ENCODE measurements around the gene CORO2B. TPM values are rescaled to one million over a fixed set of nuclear protein-coding genes. Genes with fewer than 3 reads are reported as not detected.
A peak's percentile ranks its signal among the peaks of the same experiment; 100 is the strongest.
"Not testable (repeated sequence)": the region's sequence is repeated elsewhere in the genome, so short reads cannot be mapped to it uniquely, and the experiment has no call there.

CORO2B gene
- total RNA-seq, 1 experiment from 2014 or later: 2.5 TPM

GRCh38 chr15:68726246-68726645, 147.5 kb downstream of the CORO2B start:
- DNase-seq (ENCODE audit: low read depth): no peak

- peak; percentile 19 for DNase-seq (ENCODE audit: low read depth)
Measured at GRCh38 chr15:68729789-68730411, 151.1 kb downstream of the CORO2B start.

GRCh38 chr15:68730471-68730919, 151.7 kb downstream of the CORO2B start:
- DNase-seq (ENCODE audit: low read depth): peak; percentile 30

- no peak for DNase-seq (ENCODE audit: low read depth)
Measured at GRCh38 chr15:68730976-68731897, 152.4 kb downstream of the CORO2B start.

GRCh38 chr15:68732451-68732850, 153.7 kb downstream of the CORO2B start:
- DNase-seq (ENCODE audit: low read depth): no peak

- DNase-seq (ENCODE audit: low read depth): no peak
Measured at GRCh38 chr15:68733666-68734065, 154.9 kb downstream of the CORO2B start.

GRCh38 chr15:68734352-68734751, 155.6 kb downstream of the CORO2B start:
- DNase-seq (ENCODE audit: low read depth): no peak

- DNase-seq (ENCODE audit: low read depth): no peak
Measured at GRCh38 chr15:68734881-68735280, 156.1 kb downstream of the CORO2B start.

GRCh38 chr15:68735610-68736009, 156.8 kb downstream of the CORO2B start:
- DNase-seq (ENCODE audit: low read depth): no peak

- no peak for DNase-seq (ENCODE audit: low read depth)
Measured at GRCh38 chr15:68739390-68740080, 160.7 kb downstream of the CORO2B start.

GRCh38 chr15:68743256-68743655, 164.5 kb downstream of the CORO2B start:
- no peak for DNase-seq (ENCODE audit: low read depth)

GRCh38 chr15:68749365-68749764, 170.6 kb downstream of the CORO2B start:
- no peak for DNase-seq (ENCODE audit: low read depth)

- no peak for DNase-seq (ENCODE audit: low read depth)
Measured at GRCh38 chr15:68749793-68750192, 171.0 kb downstream of the CORO2B start.

- no peak for DNase-seq (ENCODE audit: low read depth)
Measured at GRCh38 chr15:68751622-68752021, 172.8 kb downstream of the CORO2B start.

GRCh38 chr15:68755731-68756130, 176.9 kb downstream of the CORO2B start:
- no peak for DNase-seq (ENCODE audit: low read depth)

- DNase-seq (ENCODE audit: low read depth): not testable (repeated sequence)
Measured at GRCh38 chr15:68759982-68760579, 181.3 kb downstream of the CORO2B start.

GRCh38 chr15:68763063-68763462, 184.3 kb downstream of the CORO2B start:
- DNase-seq (ENCODE audit: low read depth): no peak

- DNase-seq (ENCODE audit: low read depth): no peak
Measured at GRCh38 chr15:68764090-68764489, 185.3 kb downstream of the CORO2B start.

GRCh38 chr15:68765602-68766368, 187.0 kb downstream of the CORO2B start:
- no peak for DNase-seq (ENCODE audit: low read depth)

- DNase-seq (ENCODE audit: low read depth): no peak
Measured at GRCh38 chr15:68767833-68768232, 189.0 kb downstream of the CORO2B start.

GRCh38 chr15:68768321-68768720, 189.5 kb downstream of the CORO2B start:
- peak; percentile 51 for DNase-seq (ENCODE audit: low read depth)

Data from Daoy (cell line).